Measurements from ENCODE around the gene GRK3.

GRCh38 chr22:25777411-25777810 lies 212.9 kb downstream of the GRK3 start:
- TF ChIP-seq CTCF (IDR thresholded peaks at IDR 0.05; ENCODE audit: low read length): no peak
- TF ChIP-seq EZH2 (IDR thresholded peaks at IDR 0.05; ENCODE audit: borderline replicate concordance, low read length): no peak
